ENCODE data around the gene KCNG4. TPM values are rescaled to one million over a fixed set of nuclear protein-coding genes. Genes with fewer than 3 reads are reported as not detected.
A peak's percentile ranks its signal among the peaks of the same experiment; 100 is the strongest.

KCNG4 gene
- total and polyA plus RNA-seq, 4 donors, result not detected

DNA sequence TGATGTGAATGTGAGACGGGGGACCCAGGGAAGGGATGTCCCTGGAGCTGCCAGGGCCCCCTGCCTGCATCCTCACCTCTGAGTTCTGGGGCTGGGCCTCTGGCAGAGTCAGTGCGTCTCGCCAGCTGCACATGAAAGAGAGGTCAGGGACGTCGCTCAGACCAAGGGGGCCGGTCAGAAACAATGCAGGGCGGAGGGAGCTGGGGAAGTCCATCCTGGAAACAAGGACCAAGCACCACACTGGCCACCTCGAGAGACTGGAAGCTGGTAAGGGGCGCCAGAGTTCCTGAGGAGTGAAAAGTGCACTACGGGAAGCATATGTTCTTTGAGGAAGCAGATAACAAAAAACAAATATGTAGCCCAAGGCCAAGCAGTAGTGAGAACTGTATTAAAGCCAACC, 55.0 kb downstream of the KCNG4 start:
- Histone ChIP-seq H3K4me1 (ENCODE audit: control insufficient read depth in 4 of 4, insufficient read depth in 4 of 4, low read length in 3 of 4) (peaks cover 0 to 17% (median 6%) of the 10 kb centered on the region in 4 donors), H3K9me3 (ENCODE audit: control insufficient read depth in 4 of 4, low read length in 3 of 4) (no peaks in the 10 kb centered on the region), H3K27ac (ENCODE audit: low read depth in 1 of 2, low read length in 2 of 2) (no peak overlapping the region), H3K36me3 (ENCODE audit: control insufficient read depth in 4 of 4, insufficient read depth in 3 of 4, low read depth in 1 of 4, low read length in 3 of 4) (peaks cover 9 to 36% (median 18%) of the 10 kb centered on the region in 4 donors), H3K27me3 (ENCODE audit: control insufficient read depth in 4 of 4, insufficient read depth in 4 of 4, low read length in 3 of 4) (no peaks in the 10 kb centered on the region), H3K9ac (ENCODE audit: low read depth in 1 of 2, low read length in 2 of 2) (no peak overlapping the region), H3K4me3 (ENCODE audit: low read depth in 1 of 3, low read length in 3 of 3) (no peak overlapping the region)
- WGBS, result 84% methylated on average over 10 of the region's 10 CpGs
- DNase-seq (ENCODE audit: low spot score), result no peak
- TF ChIP-seq FOXA2 (IDR thresholded peaks at IDR 0.05) (no peak), SP1 (IDR thresholded peaks at IDR 0.05) (peak; percentile 17), NR2F2 (IDR thresholded peaks at IDR 0.05) (peak; percentile 89)

DNA sequence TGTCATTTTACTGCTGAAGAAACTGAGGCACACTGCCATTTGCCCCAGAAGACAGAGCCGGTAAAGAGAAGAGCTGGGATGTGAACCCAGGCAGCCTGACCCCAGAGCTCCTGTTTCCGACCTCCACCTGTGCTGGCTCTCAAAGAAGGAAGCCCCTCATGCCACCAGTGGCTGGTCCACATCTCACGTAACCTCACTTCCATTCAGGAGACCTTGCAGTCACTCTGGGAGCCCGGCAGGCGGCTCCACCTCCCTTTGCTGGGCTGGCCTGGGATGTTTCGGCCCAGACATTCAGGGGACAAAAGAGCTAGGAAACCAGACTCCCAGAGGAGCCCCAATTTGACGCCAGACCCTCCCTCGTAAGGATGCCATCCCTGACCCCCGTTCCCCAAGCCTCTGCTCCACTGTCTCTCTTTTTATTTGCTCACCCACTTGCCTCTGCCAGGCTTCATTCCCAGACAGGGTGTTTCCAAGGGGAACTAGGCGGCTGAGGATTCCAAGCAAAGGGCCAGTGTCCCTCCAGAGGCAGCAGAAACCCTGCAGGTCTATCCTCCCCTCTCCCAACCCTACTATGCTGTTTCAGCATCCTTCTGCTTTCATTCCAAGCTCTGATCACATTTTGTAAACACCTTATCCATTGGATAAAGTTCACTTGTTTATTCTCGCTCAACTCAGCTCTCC, 55.8 kb downstream of the KCNG4 start:
- TF ChIP-seq HNF4A (conservative IDR thresholded peaks at IDR 0.05) (no peak), EGR1 (IDR thresholded peaks at IDR 0.05; ENCODE audit: low read depth in 2 of 2) (no peak)
- DNase-seq (ENCODE audit: low spot score), result no peak
- no peak overlapping the region for H3K9ac ChIP-seq (ENCODE audit: low read depth in 1 of 2, low read length in 2 of 2)
- peaks cover 9 to 43% (median 18%) of the 10 kb centered on the region in 4 donors for H3K36me3 ChIP-seq (ENCODE audit: control insufficient read depth in 4 of 4, insufficient read depth in 3 of 4, low read depth in 1 of 4, low read length in 3 of 4)
- H3K4me1 ChIP-seq (ENCODE audit: control insufficient read depth in 4 of 4, insufficient read depth in 4 of 4, low read length in 3 of 4), result peaks cover 0 to 17% (median 6%) of the 10 kb centered on the region in 4 donors
- no peaks in the 10 kb centered on the region for H3K27me3 ChIP-seq (ENCODE audit: control insufficient read depth in 4 of 4, insufficient read depth in 4 of 4, low read length in 3 of 4)
- no peak overlapping the region for H3K4me3 ChIP-seq (ENCODE audit: low read depth in 1 of 3, low read length in 3 of 3)
- 88% methylated on average over 11 of the region's 11 CpGs for WGBS
- no peak overlapping the region for H3K27ac ChIP-seq (ENCODE audit: low read depth in 1 of 2, low read length in 2 of 2)
- no peaks in the 10 kb centered on the region for H3K9me3 ChIP-seq (ENCODE audit: control insufficient read depth in 4 of 4, low read length in 3 of 4)

DNA sequence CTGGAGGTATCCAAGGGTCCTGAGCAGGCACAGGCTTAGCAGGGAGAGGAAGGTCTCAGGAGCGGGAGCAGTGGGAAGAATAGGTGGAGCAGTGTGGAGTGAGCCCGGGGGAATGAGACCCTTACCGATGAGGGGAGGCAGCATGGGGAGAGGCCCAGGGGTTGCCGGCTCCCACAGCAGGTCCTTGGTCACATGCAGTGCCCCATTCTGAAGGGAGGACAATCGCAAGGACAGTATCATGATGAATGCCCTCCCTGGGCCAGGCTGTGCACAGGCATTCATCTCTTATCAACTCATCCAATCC, 56.3 kb downstream of the KCNG4 start:
- Histone ChIP-seq H3K36me3 (ENCODE audit: control insufficient read depth in 4 of 4, insufficient read depth in 3 of 4, low read depth in 1 of 4, low read length in 3 of 4) (peaks cover 9 to 47% (median 18%) of the 10 kb centered on the region in 4 donors), H3K4me1 (ENCODE audit: control insufficient read depth in 4 of 4, insufficient read depth in 4 of 4, low read length in 3 of 4) (peaks cover 0 to 17% (median 6%) of the 10 kb centered on the region in 4 donors), H3K27ac (ENCODE audit: low read depth in 1 of 2, low read length in 2 of 2) (no peak overlapping the region), H3K9ac (ENCODE audit: low read depth in 1 of 2, low read length in 2 of 2) (no peak overlapping the region), H3K4me3 (ENCODE audit: low read depth in 1 of 3, low read length in 3 of 3) (no peak overlapping the region), H3K27me3 (ENCODE audit: control insufficient read depth in 4 of 4, insufficient read depth in 4 of 4, low read length in 3 of 4) (no peaks in the 10 kb centered on the region), H3K9me3 (ENCODE audit: control insufficient read depth in 4 of 4, low read length in 3 of 4) (no peaks in the 10 kb centered on the region)
- DNase-seq (ENCODE audit: low spot score), result no peak
- 94% methylated on average over 5 of the region's 5 CpGs for WGBS
- TF ChIP-seq RAD21 (IDR thresholded peaks at IDR 0.05) (no peak), RXRA (IDR thresholded peaks at IDR 0.05) (no peak)

DNA sequence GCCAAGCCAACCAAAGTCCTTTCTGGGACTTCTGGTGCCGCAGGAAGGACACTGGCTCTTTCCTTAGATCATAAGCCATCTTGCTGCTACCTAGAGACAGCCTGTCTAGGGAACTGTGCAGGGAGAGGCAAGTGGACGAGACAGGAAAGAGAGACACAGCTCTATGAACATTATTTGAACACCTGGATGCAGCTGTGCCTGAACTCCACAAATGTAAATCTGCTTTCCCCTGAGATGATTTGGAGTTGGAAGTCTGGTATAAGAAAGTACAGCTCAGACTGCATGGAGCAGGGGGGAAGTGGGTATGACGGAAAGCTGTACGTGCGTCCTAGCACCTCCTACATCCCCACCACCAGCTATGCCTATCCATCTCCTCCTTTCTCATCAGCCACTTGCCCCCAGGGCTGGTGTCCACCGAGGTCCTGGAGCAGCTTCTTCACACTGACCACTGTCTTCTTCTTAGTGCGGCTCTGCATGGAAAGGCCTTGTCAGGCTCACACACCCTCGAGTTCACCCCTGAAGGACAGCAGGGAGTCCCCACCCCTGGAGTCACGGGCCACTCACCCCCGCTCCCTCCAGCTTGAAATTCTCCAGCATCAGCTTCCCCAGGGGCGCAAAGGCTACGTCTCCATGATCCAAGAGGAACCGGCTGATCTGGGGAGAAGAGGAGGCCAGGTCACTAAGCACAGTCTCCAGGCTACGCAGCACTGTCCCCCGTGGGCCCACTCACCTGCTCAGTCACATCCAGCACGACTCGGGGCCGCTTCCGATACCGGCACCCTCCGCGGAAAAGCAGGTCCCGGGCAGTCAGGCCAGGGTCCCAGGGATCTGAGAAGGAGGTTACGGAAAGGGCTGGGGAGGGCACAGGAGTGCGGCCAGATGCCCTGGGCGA, 56.9 kb downstream of the KCNG4 start:
- H3K27me3 ChIP-seq (ENCODE audit: control insufficient read depth in 4 of 4, insufficient read depth in 4 of 4, low read length in 3 of 4), result no peaks in the 10 kb centered on the region
- H3K9ac ChIP-seq (ENCODE audit: low read depth in 1 of 2, low read length in 2 of 2), result no peak overlapping the region
- peaks cover 9 to 53% (median 19%) of the 10 kb centered on the region in 4 donors for H3K36me3 ChIP-seq (ENCODE audit: control insufficient read depth in 4 of 4, insufficient read depth in 3 of 4, low read depth in 1 of 4, low read length in 3 of 4)
- no peak for DNase-seq (ENCODE audit: low spot score)
- H3K27ac ChIP-seq (ENCODE audit: low read depth in 1 of 2, low read length in 2 of 2), result no peak overlapping the region
- TF ChIP-seq, protein P1, sequence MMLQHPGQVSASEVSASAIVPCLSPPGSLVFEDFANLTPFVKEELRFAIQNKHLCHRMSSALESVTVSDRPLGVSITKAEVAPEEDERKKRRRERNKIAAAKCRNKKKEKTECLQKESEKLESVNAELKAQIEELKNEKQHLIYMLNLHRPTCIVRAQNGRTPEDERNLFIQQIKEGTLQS (IDR thresholded peaks at IDR 0.05), result no peak
- no peak for TF ChIP-seq HNF4A (conservative IDR thresholded peaks at IDR 0.05)
- TF ChIP-seq, protein P2, sequence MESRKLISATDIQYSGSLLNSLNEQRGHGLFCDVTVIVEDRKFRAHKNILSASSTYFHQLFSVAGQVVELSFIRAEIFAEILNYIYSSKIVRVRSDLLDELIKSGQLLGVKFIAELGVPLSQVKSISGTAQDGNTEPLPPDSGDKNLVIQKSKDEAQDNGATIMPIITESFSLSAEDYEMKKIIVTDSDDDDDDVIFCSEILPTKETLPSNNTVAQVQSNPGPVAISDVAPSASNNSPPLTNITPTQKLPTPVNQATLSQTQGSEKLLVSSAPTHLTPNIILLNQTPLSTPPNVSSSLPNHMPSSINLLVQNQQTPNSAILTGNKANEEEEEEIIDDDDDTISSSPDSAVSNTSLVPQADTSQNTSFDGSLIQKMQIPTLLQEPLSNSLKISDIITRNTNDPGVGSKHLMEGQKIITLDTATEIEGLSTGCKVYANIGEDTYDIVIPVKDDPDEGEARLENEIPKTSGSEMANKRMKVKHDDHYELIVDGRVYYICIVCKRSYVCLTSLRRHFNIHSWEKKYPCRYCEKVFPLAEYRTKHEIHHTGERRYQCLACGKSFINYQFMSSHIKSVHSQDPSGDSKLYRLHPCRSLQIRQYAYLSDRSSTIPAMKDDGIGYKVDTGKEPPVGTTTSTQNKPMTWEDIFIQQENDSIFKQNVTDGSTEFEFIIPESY (IDR thresholded peaks at IDR 0.05), result no peak
- TF ChIP-seq SP1 (IDR thresholded peaks at IDR 0.05), result no peak
- no peak for TF ChIP-seq YY1 (IDR thresholded peaks at IDR 0.05)
- no peak for TF ChIP-seq RAD21 (IDR thresholded peaks at IDR 0.05)
- TF ChIP-seq NR2F2 (IDR thresholded peaks at IDR 0.05), result no peak
- no peak for TF ChIP-seq FOXA1 (IDR thresholded peaks at IDR 0.05)
- TF ChIP-seq TAF1 (conservative IDR thresholded peaks at IDR 0.05), result no peak
- TF ChIP-seq, protein P3, sequence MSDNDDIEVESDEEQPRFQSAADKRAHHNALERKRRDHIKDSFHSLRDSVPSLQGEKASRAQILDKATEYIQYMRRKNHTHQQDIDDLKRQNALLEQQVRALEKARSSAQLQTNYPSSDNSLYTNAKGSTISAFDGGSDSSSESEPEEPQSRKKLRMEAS (IDR thresholded peaks at IDR 0.05), result no peak
- TF ChIP-seq HNF4G (IDR thresholded peaks at IDR 0.05), result no peak
- H3K9me3 ChIP-seq (ENCODE audit: control insufficient read depth in 4 of 4, low read length in 3 of 4), result no peaks in the 10 kb centered on the region
- no peak overlapping the region for H3K4me3 ChIP-seq (ENCODE audit: low read depth in 1 of 3, low read length in 3 of 3)
- H3K4me1 ChIP-seq (ENCODE audit: control insufficient read depth in 4 of 4, insufficient read depth in 4 of 4, low read length in 3 of 4), result peaks cover 0 to 17% (median 6%) of the 10 kb centered on the region in 4 donors
- WGBS, result 96% methylated on average over 26 of the region's 26 CpGs

Measured in liver (tissue), 9 donors.